Measurements from ENCODE around the gene CUX1.
"Not testable (repeated sequence)": the region's sequence is repeated elsewhere in the genome, so short reads cannot be mapped to it uniquely, and the experiment has no call there.

CUX1 gene

GRCh38 chr7:102328863-102329262 is 511.4 kb downstream of the CUX1 start:
- DNase-seq, result not testable (repeated sequence)

DNA sequence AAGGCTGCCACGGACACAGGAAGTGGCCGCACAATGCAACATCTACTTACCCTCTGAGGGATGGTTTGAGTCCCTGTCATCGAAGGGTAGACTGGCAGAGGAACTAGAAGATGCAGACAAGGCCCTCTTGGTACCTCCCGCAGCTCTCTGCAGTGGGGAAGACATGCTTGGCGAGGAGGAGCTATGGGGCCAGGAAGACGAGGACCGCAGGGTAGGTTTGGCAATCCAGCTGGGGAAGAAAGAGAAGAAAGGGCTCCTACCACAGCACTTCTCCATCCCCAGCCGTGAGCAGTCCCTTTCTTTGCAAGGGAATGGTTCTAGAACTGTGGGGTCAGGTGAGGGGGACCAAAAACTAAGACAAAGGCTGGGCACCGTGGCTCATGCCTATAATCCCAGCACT is 511.9 kb downstream of the CUX1 start:
- DNase-seq, result not testable (repeated sequence)

GRCh38 chr7:102330666-102331460 is 513.4 kb downstream of the CUX1 start:
- DNase-seq, result not testable (repeated sequence)
